HG02970 (cell line): ENCODE data around the gene MAP1LC3C.

Experiments used
- ATAC-seq: cut with Tn5 transposase; IDR thresholded peaks from one replicate; pipeline ENCODE4 v1.9.1; 2021; ENCODE audit warnings: mild to moderate bottlenecking, moderate library complexity, moderate number of reproducible peaks; ENCODE audit not compliant: unreplicated experiment, low FRiP score

The MAP1LC3C gene

DNA sequence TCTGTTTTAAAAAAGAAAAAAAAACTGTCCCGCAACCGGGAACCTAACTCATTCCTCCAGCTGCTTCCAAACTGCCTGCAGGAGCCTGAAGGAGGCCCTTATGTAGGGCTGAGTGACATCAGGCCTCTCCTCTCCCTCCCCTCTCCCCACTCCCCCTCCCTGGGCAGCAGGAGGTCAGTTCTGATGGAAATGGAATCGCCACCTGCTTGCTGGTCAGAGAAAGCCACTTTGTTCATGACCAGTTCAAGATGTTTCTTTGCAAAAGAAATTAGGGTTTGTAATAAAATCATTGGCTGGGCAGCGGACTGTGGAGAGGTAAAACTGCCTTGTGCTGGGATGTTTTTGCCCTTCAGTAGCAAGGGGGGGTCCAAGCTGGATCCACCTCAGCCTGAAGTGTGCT lies at the start of gene MAP1LC3C:
MAP1LC3C (minus strand) TSS at position 73 of the 400 bp plus-strand sequence. CDS start 90 bp downstream, outside the sequence.
- no peak for ATAC-seq

GRCh38 chr1:242043165-242043564 lies 44.3 kb upstream of the MAP1LC3C start:
- no peak for ATAC-seq

GRCh38 chr1:242034392-242034791 lies 35.5 kb upstream of the MAP1LC3C start:
- no peak for ATAC-seq

GRCh38 chr1:242033447-242033846 lies 34.5 kb upstream of the MAP1LC3C start:
- no peak for ATAC-seq

GRCh38 chr1:242030071-242030470 lies 31.2 kb upstream of the MAP1LC3C start:
- ATAC-seq: no peak

DNA sequence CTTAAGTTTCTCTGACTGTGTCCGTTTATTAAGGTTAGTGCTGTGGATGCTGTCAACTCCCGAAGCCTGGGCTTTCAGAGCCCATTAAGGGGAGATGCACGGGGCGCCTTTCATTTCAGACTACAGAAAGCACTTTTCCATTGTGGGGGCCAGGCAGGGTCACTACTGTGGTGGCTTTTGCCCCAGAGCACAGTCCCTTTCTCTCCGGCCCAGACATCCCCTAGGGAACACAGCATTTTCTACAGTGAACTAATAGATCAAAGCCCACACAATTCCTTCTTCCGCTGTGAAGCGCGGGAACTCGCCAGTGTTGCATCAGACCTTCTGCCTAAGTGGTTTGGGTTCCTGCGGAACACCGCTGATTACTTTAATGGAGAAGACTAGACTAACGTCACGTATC lies 26.8 kb upstream of the MAP1LC3C start:
- ATAC-seq: no peak

DNA sequence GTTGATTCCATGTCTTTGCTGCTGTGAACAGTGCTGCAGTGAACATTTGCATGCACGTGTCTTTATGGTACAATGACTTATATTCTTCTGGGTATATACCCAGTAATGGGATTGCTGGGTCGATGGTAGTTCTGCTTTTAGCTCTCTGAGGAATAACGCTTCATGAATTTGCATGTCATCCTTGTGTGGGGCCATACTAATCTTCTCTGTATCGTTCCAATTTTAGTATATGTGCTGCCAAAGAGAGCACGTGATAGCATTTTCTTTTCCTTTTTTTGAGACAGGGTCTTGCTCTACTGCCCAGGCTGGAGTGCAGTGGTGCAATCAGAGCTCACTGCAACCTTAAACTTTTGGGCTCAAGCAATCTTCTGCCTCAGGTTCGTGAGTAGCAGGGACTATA lies 24.9 kb upstream of the MAP1LC3C start:
- no peak for ATAC-seq

GRCh38 chr1:242019018-242019417 lies 20.1 kb upstream of the MAP1LC3C start:
- ATAC-seq: no peak

- ATAC-seq: peak; percentile 75
Measured at GRCh38 chr1:242017580-242018233, 18.8 kb upstream of the MAP1LC3C start.

DNA sequence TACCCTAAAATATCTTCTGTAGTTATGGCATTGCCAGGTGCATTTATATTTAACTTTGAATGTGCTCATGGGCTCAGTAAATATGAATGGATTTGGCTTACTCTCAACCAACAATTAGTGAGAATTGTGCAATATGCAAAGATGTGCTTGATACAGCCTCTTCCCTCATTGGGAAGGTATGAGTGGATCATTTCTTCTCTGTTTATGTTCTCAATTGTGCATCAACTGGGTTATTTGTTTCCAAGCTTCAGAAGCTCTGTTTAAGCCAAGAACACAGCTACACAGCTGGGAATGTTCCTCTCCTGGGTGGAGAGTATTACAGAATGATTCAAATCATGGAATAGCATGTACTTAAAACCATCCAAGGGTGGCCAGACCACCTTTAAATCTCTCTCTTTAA lies 17.6 kb upstream of the MAP1LC3C start:
- ATAC-seq: no peak

- no peak for ATAC-seq
Measured at GRCh38 chr1:242011894-242012660, 13.2 kb upstream of the MAP1LC3C start.

DNA sequence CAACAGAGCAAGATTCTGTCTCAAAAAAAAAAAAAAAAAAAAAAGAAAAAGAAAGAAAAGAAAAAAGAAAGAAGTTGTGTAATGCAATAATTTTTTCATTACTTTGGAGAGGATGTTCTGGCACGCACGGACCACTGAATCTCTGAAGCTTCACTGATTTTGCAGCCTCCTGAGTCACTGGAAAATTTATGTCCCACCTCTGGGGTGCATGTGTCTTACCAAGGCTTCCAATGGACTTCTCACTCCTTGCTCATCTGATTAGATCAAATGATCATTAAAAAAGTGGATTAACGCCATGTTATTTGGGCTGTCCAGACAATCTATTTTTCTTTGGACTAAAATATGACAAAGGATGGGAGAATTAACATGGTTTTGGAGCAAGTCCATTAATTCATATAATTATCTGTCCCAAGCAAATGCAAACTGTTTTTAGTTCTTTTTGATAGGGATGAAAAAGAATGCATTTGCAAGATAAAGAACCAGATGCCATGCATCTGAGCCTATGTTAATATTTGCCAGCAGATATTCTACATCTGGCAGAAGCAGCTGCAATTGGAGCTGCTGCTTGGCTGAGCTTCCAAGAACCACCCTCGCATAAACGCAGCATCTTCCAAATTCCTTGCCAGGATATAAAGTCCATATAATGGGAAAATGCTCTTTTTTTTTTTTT lies 10.1 kb upstream of the MAP1LC3C start:
- ATAC-seq: no peak

DNA sequence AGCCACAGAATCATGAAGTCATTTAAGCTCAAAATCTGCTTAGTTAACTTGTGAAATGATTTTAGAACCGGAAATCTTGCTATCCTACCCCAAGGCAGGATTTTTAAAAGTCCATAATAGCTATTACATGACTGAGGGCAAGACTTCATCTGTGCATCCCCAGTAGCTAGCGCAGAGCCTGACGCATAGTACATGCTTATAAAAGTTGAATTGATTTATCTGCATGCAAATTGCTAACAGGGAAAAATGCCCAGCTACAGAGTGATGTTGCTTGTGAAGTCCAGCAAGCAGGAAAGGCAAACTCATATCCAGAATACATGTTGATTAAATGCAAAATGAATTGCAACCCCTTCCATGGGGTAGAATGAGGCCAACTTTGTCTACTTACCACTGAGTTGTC lies 8.1 kb upstream of the MAP1LC3C start:
- ATAC-seq: no peak

DNA sequence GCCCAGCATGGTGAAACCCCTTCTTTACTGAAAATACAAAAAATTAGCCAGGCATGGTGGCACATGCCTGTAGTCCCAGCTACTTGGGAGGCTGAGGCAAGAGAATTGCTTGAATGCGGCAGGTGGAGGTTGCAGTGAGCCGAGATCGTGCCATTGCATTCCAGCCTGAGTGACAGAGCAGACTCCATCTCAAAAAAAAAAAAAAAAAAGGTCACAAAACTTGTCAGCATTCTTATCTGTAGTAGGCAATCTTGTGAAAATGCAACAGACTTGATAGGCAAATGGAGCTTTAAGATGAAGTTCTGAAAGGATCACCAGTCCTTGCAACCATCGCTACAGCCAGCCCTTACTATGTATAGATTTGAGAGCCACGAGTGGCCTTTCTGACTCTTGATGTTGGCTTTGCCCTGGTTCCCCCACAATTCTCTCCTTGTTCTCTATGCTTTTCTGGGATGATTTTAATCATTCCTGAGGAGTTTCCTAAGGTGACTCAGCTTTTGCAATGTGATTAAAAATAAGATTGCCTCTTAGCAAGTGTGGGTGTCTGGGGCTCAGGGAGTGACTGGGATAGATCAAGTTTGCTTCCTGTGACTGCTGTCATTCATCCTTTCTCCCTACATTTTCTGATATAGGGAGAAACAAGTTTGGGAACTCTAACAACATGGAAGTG lies 7.1 kb upstream of the MAP1LC3C start:
- no peak for ATAC-seq

DNA sequence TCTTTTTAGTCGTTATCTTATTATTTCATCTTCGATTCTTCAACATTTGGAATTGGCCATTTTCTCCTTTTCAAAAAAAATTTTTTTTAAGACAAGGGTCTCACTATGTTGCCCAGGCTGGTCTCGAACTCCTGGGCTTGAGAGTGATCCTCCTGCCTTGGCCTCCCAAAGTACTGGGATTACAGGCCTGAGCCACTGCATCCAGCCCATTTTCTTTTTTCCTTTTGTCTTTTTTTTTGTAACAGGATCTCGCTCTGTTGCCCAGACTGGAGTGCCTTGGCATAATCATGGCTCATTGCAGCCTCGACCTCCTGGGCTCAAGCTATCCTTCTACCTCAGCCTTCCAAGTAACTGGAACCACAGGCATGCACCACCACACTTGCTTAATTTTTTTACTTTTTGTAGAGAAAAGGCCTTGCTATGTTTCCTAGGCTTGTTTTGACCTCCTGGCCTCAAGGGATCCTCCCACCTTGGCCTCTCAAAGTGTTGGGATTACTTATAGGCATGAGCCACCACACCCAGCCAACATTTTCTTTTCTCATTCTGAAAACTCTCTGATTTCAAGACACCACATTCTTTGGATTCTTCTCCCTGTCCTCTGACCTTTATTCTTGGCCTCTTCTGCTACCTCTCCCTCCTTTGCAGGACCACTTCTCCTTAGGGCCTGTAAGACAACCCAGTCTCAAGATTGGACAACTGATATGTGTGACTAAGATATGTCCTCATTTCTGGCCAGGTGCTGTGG lies 6.0 kb upstream of the MAP1LC3C start:
- no peak for ATAC-seq

DNA sequence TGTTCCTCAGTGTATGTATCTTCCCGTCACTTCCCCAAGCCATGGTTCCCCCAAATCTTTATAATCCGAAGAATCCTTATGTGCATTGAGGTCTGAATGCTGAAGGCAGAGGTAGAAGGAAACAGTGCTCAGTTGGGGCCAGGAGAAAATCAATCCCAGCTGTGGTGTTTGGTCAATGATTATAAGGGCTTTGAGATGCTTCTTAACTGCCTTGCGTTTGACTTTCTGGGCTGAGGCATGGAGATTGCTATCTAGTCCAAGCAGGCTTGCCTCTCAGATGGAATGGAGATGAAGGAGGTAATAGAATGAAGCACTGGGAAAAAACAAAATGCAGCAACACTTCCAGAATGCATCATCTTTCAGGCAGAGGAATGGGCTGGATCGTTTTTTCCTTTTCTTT lies 3.6 kb upstream of the MAP1LC3C start:
- ATAC-seq: no peak

GRCh38 chr1:242002072-242002471 lies 3.2 kb upstream of the MAP1LC3C start:
- no peak for ATAC-seq

DNA sequence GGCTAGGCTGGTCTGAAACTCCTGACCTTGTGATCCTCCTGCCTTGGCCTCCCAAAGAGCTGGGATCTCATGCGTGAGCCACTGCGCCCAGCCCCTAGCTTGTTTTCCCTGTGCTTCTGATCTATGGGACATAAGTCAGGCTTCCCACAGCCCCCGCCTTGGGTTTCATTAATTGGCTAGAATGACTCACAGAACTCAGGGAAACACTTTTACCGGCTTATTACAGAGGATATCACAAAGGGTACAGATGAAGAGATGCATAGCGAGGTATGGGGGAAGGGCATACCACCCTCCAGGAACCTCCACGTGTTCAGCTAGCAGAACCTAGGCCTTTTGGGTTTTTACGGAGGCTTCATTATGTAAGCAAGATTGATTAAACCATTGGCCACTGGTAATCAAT lies 1.5 kb upstream of the MAP1LC3C start:
- no peak for ATAC-seq

DNA sequence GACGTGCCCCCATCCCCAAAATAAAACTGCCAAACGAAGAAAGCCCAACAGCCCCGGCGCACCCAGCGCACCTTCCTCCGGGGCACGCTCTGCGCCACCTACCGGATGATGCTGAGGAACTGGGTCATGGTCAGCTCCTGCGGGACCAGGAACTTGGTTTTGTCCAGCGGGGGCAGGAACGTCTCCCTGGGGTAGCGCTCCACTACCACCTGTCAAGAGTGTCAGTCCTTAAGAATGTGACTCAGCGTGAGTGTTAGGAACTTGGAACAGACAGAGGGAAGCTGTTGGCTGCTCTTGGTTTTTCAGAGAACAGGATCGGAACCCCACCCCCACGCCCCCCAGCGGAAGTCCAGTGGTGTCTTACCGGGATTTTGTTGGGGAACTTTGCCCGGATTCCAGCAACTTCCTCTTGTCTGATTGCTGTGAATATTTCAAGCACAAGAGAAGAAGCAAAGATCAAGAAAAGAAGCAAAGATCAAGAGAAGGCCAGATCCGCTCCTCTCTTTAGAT lies 431 bp downstream of the MAP1LC3C start:
- ATAC-seq: peak; percentile 72

DNA sequence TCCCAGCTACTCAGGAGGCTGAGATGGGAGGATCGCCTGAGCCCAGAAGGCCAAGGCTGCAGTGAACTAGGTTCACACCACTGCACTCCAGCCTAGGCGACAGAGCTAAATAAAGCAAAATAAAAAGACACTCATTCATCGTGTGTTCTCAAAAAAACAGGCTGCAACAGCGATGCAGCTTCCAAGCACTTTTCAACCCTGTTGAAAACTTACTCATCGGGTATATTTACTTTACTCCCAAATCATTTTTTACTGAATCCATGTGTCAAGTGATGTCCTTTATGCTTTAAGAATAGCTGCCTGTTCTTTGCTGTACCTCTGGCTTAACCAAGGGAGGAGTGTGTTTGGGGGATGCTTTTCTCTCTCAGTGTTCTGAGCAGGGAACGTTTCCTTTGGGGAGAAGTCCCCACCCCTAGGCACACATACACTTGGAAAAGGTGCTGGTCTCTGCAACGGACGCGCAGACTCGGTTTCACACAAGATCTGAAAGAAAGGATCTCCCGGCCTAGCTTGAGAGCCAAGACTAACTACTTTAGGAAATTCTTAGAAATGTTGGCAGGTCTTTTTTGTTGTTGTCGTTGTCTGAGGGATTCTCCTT lies 1.4 kb downstream of the MAP1LC3C start:
- ATAC-seq: no peak
